ENCODE measurements around the gene MFAP5.
A peak's percentile ranks its signal among the peaks of the same experiment; 100 is the strongest.
"Not testable (repeated sequence)": the region's sequence is repeated elsewhere in the genome, so short reads cannot be mapped to it uniquely, and the experiment has no call there.

MFAP5 gene

GRCh38 chr12:8672381-8672780 is 9.8 kb upstream of the MFAP5 start:
- DNase-seq: no peak

DNA sequence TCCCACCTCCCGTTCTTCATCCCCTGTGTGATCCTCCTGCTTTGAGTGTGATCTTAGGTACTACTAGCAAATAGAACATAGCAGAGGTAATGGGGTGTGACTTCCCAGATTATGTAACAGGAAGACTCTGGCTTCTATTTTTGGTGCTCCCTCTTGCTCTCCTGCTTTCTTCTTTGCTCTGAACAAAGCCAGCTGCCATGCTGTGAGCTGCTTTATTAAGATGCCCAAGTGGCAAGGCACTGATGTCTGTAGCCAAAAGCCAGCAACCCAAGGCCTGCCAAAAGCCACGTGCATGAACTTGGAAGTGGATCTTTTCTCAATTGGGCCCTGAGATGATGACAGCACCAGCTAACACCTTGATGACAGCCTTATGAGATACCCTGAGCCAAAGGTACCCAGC is 5.8 kb upstream of the MFAP5 start:
- DNase-seq: no peak

DNA sequence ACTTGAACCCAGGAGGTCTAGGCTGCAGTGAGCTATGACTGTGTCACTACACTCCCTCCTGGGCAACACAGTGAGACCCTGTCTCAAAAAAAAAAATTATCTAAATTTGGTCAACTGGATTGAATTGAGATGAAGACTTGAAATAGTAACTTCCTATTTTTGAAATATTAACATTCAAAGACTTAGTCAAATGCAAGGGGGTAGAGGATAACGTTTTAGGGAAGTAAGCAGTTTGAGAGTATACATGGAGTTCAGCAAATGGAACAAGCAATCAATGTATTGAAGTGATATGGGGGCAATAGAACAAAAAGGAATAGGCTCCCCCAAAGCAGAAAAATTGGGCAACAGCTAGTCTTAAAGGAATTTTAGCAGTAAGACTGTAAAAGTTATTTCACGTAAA is 4.6 kb upstream of the MFAP5 start:
- DNase-seq: peak; percentile 46

DNA sequence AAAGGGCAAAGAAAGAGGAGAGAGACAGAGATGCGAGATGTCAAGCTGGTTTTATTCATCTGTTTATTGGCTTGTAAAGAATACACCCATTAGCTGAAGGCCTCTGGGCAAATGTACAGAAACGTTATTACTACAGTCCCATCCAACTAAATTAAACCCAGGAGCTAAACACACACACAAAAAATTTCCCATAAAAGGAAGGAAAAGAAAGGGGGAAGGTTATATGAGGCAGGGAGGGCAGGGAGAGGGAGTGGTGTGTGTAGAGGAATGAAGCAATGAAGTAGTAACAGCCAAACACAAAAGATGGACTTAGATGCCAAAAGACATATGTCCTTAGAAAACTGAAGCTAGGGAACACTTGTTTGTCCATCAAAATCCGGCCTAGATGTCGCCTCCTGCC is 3.1 kb upstream of the MFAP5 start:
- no peak for DNase-seq

DNA sequence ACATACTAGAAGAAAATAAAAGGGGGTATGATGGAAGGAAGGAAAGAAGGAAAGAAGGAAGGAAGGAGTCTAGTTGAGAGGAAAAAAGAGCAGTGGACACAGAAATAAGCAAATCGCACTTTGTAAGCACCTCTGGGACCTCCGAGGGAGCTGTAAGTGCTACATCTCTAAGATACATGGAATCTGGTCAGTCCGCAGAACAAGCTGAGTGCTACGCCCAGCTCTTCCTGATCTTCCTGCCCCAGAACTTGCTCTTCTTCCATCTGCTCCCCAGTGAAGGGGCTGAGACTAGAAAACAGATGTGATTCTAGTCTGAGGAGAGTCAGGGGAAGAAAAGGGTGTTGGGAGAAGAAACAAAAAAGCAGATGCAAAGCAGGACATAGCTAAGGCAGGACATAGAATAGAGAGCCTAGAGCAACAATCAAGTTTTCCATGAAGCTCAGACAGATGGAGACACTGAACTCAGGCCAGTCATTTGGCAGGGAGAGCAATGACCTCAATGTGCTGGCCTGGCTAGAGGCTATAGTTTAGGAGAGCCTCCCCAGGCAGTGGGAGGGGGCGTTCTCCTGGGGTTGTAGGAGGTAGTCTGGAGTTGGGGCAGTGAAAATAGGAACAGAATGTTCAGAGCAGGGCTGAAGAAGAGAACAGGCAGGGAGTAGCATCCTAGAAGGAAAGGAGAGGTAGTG is 1.7 kb upstream of the MFAP5 start:
- no peak for DNase-seq

- DNase-seq: no peak
Measured at GRCh38 chr12:8661751-8662150, 875 bp downstream of the MFAP5 start.

DNA sequence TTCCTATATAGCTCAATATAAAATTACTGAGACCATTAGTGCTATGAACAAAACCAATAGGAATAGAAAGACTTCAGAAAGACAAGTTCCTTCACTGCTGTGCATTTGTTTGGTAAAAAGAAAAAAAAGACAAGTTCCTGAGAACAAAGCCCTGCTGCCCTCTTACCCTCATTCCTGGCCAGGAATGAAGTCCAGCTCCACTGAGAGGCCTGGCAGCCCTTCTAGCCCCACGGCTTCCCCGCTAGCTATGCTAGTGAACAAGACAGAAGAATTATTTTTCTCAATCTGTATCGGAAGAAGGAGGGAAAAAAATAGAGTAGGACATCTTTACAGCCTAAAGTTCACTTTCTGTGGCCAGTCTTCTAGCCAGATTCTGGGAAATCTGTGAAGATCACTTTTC is 1.6 kb downstream of the MFAP5 start:
- DNase-seq: no peak

GRCh38 chr12:8658346-8658745 is 4.3 kb downstream of the MFAP5 start:
- DNase-seq: no peak

DNA sequence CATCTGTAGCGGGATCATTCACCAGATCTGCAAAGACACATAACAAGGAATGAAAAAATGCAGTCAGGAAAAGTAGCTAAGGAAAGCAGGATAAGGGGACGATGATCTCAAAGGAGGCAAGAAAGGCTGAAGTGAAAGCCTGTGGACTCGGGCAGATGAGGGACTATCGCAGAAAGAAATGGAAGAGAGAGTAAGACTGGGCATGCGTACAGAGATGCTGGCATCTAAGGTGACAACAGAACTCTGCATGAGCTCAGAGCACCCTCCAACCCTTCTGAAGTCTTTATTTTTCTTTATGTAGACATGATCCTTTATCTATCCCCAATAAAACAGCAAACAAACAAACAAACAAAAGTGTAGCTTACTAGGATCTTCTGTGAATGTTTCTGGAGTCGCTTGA is 7.2 kb downstream of the MFAP5 start:
- no peak for DNase-seq

DNA sequence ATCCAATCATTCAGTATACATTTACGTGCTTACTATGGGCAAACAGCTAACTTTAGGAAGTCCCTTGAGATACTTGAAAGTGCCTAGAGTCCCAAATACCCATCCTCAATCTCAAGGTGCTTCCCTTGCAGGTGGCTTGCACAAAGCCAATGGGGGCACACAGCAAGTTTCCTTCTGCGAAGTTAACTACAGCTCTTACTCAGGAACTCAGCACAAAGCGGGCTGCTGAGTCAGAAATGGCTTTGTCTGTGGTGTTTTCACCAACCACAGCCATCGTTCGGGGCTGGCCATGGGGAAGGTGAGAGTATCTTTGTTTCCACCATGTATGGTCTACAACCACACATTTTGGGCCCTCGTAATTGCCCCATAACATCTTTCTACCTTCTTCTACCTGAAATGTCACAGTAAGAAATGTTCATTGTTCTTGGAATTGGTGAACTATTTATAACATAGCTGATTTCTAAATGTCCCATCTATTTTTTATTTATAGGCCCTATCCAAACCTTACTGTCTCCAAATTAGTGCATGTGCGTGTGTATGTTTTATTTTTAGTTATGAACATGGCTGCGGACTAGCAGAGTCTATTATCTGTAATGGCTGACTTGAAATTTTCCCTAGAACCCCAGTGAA is 13.9 kb downstream of the MFAP5 start:
- DNase-seq: no peak

- DNase-seq: no peak
Measured at GRCh38 chr12:8647968-8648367, 14.7 kb downstream of the MFAP5 start.

DNA sequence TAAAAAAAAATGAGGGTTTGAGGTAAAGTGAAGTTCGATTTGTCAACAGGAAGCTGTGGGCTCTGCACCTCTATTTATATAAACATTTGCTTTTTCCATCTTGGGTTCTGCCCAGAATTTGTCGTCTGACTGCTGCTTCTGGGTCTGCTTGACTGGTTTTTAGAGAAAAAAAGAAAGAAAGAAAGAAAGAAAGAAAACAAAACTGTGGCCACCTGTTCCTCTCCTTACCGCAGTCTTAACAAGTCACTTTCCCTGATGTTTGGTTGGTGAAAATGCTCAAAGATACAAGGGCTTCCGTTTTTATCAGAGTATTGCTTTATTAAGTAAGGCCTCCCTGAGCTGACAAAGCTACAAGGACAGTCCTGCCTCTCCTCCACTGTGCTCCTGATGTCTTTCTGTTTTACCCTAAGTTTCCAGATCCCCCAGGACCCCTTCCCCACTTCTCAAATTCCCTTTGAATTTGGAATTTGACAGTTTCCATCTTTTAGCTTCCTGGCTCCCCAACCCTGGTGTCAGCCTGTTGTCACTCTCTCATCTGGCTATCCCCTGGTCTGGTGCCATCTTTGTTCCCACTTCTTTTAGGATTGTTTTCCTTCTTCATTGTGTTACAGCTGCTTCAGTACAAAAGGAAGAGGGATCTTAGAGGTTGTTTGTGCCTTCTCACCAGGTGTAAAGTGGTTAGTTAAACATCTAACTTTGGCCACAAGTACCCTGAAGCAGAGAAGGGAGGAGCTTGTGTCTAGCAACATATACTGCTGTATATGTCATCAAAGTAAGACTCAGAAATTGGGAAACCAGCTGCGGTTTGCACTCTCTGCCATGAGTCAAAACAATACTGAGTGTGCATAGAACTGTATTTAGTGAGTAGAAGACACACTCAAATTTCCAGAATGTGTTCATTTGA is 18.0 kb downstream of the MFAP5 start:
- DNase-seq: peak; percentile 33

DNA sequence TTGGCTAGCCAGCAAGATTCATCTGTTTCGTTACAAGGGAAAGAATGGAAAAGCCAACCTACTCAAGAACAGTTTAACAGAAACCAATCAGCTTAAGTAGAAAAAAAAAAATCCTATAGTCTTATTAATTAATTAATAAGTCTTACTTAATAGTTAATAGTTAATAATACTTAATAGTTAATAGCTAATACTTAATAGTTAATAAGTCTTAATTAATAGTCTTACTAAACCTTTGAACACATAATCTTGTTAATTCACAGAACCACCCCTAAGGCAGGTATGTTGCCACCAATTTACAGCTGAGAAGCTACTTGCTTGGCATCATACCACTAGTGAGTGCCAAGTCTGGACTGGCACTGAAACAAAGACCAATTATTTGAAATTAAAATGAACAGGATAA is 19.9 kb downstream of the MFAP5 start:
- no peak for DNase-seq

DNA sequence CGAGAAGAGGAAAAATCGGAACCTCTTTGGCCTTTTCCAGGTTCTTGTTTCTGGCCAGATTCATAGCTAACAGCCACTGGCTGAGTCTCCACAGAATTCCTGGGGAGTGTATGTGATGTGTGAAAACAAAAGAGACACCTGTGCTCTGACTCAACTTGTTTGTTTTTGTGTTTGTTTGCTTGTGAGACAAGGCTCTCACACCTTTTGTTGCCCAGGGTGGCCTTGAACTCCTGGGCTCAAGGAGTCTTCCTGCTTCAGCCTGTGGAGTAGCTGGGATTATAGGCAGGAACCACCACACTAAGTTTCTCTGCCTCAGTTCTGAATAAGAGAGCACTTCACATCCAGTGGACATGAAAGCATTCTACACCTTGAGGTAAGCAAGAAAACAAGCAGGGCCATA is 22.7 kb downstream of the MFAP5 start:
- no peak for DNase-seq

GRCh38 chr12:8638951-8639350 is 23.7 kb downstream of the MFAP5 start:
- no peak for DNase-seq

- DNase-seq: no peak
Measured at GRCh38 chr12:8637666-8638065, 25.0 kb downstream of the MFAP5 start.

DNA sequence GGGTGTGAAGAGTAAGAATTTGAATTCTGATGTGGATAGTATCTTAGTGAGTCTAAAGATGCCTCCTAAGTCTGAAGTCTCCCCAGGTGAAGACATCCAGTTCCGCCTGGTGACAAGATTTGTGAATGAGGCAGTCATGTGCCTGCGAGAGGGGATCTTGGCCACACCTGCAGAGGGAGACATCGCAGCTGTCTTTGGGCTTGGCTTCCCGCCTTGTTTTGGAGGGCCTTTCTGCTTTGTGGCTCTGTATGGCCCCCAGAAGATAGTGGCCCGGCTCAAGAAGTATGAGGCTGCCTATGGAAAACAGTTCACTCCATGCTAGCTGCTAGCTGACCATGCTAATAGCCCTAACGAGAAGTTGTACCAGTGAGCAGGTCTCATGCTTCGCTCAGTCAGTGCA is 25.4 kb downstream of the MFAP5 start:
- no peak for DNase-seq

DNA sequence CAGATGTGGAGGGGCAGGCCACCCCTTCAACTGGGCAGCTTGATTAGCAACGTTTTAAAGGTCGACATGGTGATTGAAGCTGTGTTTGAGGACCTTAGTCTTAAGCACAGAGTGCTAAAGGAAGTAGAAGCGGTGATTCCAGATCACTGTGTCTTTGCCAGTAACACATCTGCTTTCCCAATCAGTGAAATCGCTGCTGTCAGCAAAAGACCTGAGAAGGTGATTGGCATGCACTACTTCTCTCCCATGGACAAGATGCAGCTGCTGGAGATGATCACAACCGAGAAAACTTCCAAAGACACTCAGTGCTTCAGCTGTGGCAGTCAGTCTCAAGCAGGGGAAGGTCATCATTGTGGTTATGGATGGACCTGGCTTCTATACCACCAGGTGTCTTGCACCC is 26.0 kb downstream of the MFAP5 start:
- DNase-seq: no peak

- not testable (repeated sequence) for DNase-seq
Measured at GRCh38 chr12:8636007-8636346, 26.6 kb downstream of the MFAP5 start.

GRCh38 chr12:8635342-8636006 is 27.2 kb downstream of the MFAP5 start:
- not testable (repeated sequence) for DNase-seq

DNA sequence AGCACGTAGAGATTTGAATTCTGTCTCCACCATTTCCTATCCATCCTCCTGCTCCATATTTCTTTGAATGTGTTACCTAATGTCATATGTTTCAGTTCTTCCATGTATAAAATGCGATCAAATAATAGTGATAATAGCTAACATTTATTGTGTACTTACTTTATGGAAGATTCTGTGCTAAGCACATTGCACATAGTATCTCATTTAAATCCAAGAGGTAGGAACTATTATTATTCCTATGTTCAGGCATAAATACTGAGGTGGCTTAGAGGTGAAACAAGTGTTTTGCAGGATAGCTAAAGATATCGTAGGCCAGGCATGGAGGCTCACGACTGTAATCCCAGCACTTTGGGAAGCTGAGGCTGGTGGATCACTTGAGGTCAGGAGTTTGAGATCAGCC is 32.5 kb downstream of the MFAP5 start:
- no peak for DNase-seq

DNA sequence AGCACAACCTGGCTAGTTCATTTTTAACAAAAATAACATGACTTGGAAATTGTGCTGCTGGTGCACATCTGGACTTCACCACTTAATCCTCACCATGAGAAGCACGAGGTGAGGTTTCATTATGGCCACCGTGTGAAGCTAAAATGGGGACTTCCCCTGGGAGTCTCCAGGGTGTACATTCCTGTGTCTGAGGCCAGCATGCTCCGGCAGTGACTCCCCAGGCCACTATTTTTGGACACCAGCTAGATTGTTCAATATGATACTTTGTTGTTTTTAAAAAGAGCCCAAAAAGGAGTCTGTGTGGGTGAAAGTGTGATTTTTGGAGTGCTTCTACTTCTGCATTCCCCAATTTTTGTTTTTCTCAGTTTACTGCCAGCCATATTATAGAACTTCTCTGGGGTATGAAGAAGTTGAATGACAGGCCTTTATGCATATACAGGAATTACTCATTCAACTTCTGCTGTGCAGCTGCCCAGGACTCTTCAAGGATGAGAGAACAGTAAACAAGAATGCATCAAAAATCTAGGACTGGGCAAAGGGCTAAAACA is 33.1 kb downstream of the MFAP5 start:
- peak; percentile 82 for DNase-seq

DNA sequence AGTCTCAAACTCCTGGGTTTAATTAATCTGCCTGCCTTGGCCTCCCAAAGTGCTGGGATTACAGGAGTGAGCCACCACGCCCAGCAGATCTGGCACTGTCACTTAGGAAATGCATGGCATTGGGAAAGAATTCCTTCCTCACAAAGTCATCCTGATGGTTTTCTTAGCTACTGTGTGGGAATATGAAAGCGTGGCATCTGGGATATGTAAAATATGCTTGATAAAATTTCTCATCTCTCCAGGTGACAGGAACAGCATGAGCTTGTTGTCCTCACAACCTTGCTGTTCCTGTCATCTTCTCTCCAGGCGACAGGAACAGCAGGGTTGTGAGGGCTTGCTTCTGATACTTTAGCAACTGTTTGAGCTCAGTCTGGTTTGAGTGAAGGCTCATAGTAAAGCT is 33.9 kb downstream of the MFAP5 start:
- DNase-seq: no peak
